Measurements from ENCODE around the gene CCDC85C. TPM values are rescaled to one million over a fixed set of nuclear protein-coding genes. Genes with fewer than 3 reads are reported as not detected.

CCDC85C gene
- total RNA-seq, 2 donors from 2014 or later, result 35.1 to 47.2 TPM

DNA sequence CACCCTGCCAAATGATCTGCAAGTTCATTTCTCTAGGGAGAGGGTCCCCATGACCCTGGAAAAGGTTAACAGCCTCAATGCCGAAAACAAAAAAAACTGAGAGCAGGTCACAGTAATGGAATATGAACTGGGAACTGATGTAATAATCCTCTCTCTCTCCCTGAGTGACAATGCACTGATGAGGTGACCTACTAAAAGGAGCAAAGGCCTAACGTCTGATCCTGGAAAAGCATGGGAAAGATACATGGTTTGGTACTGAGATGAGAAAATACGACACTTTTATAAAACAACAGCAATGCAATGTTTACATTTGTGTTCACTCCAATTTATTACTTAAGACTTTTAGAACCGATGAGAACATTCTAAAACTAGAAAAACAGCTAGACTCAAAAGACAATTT is 151.0 kb downstream of the CCDC85C start:
- no peak for DNase-seq (ENCODE audit: low spot score)
- TF ChIP-seq POLR2AphosphoS5 (IDR thresholded peaks at IDR 0.05), result no peak
- TF ChIP-seq POLR2A (IDR thresholded peaks at IDR 0.05), result no peak
- TF ChIP-seq, protein P1, sequence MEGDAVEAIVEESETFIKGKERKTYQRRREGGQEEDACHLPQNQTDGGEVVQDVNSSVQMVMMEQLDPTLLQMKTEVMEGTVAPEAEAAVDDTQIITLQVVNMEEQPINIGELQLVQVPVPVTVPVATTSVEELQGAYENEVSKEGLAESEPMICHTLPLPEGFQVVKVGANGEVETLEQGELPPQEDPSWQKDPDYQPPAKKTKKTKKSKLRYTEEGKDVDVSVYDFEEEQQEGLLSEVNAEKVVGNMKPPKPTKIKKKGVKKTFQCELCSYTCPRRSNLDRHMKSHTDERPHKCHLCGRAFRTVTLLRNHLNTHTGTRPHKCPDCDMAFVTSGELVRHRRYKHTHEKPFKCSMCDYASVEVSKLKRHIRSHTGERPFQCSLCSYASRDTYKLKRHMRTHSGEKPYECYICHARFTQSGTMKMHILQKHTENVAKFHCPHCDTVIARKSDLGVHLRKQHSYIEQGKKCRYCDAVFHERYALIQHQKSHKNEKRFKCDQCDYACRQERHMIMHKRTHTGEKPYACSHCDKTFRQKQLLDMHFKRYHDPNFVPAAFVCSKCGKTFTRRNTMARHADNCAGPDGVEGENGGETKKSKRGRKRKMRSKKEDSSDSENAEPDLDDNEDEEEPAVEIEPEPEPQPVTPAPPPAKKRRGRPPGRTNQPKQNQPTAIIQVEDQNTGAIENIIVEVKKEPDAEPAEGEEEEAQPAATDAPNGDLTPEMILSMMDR (IDR thresholded peaks at IDR 0.05), result no peak
- no peaks in the 10 kb centered on the region for H3K36me3 ChIP-seq

GRCh38 chr14:99451234-99451633 is 152.8 kb downstream of the CCDC85C start:
- no peaks in the 10 kb centered on the region for H3K36me3 ChIP-seq
- WGBS, result 92% methylated on average over 5 of the region's 5 CpGs

More for the DNA sequence above, 151.0 kb downstream of the CCDC85C start:
- H3K4me1 ChIP-seq (replicated peaks), result no peaks in the 10 kb centered on the region
- no peak overlapping the region for H3K27ac ChIP-seq
- intact Hi-C loops (cut with DNase I), result no loop called here
- H3K9me3 ChIP-seq, result no peaks in the 10 kb centered on the region
- no peak overlapping the region for H3K4me3 ChIP-seq
- H3K27me3 ChIP-seq (replicated peaks; ENCODE audit: insufficient read depth), result no peaks in the 10 kb centered on the region
- WGBS, result 72% methylated on average over 4 of the region's 4 CpGs

DNA sequence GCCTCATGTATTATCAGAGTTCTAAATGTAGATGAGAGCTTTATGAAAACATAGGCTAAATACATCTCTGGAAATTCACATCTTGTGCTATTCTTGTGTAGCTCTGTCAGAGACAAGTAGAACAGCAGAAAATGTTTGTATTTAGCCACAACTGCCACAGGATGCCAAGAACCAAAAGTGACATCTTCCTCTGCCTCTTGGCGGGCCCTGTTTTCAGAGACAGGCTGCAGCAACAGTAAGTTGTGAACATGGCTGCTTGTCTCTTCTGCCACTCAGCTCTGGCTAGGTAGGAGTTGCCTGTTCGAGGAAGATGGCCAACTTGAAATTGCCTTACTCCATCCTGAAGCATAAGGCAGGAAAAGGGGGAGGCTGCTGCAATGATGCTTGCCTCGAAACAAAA is 153.7 kb downstream of the CCDC85C start:
- WGBS, result 86% methylated on average over 3 of the region's 3 CpGs
- no peaks in the 10 kb centered on the region for H3K9me3 ChIP-seq
- no peak overlapping the region for H3K4me3 ChIP-seq
- no peaks in the 10 kb centered on the region for H3K36me3 ChIP-seq
- intact Hi-C loops (cut with DNase I), result no loop called here
- TF ChIP-seq POLR2AphosphoS5 (IDR thresholded peaks at IDR 0.05) (no peak), POLR2A (IDR thresholded peaks at IDR 0.05) (no peak)
- TF ChIP-seq, protein P1 (IDR thresholded peaks at IDR 0.05), result no peak
- no peaks in the 10 kb centered on the region for H3K4me1 ChIP-seq (replicated peaks)
- H3K27me3 ChIP-seq (replicated peaks; ENCODE audit: insufficient read depth), result no peaks in the 10 kb centered on the region
- H3K27ac ChIP-seq, result no peak overlapping the region
- DNase-seq (ENCODE audit: low spot score), result no peak

More at GRCh38 chr14:99451234-99451633, 152.8 kb downstream of the CCDC85C start:
- H3K27ac ChIP-seq, result no peak overlapping the region
- no peaks in the 10 kb centered on the region for H3K4me1 ChIP-seq (replicated peaks)
- TF ChIP-seq POLR2AphosphoS5 (IDR thresholded peaks at IDR 0.05) (no peak), POLR2A (IDR thresholded peaks at IDR 0.05) (no peak)
- TF ChIP-seq, protein P1 (IDR thresholded peaks at IDR 0.05), result no peak
- H3K4me3 ChIP-seq, result no peak overlapping the region
- intact Hi-C loops (cut with DNase I), result no loop called here
- DNase-seq (ENCODE audit: low spot score), result no peak
- no peaks in the 10 kb centered on the region for H3K27me3 ChIP-seq (replicated peaks; ENCODE audit: insufficient read depth)
- H3K9me3 ChIP-seq, result no peaks in the 10 kb centered on the region

Small RNA genes within 50 kb of the gene (small RNA-seq; reads per million reads assigned to genes)
- 0 reads per million in 2 donors for gene RF00019

Other genes with a start within 250 kb of the CCDC85C start
- 100 to 1,000 TPM in 1 of 2 donors, 10 to 100 TPM in 1; 59.5 to 106 TPM for gene SETD3, start 123.3 kb downstream of the CCDC85C start, total RNA-seq
- 10 to 100 TPM; 15.5 to 43.1 TPM for gene CCNK, start 122.8 kb downstream of the CCDC85C start, total RNA-seq
- 1 to 10 TPM; 2.8 to 4.5 TPM for gene HHIPL1, start 40.9 kb upstream of the CCDC85C start, total RNA-seq
- 1 to 10 TPM in 1 of 2 donors, under 1 TPM in 1; 0.46 to 6.5 TPM for gene CYP46A1, start 80.1 kb upstream of the CCDC85C start, total RNA-seq
- gene EML1, start 189.2 kb upstream of the CCDC85C start, total RNA-seq, result 10 to 100 TPM in 1 of 2 donors, 1 to 10 TPM in 1; 7.0 to 31.8 TPM

Measured in prostate gland (tissue), 2 donors.